Uterus (tissue), 4 donors: ENCODE measurements around the gene HEPN1. TPM values are rescaled to one million over a fixed set of nuclear protein-coding genes. Genes with fewer than 3 reads are reported as not detected.

Experiments
- DNase-seq, 2 donors: peaks; one replicate each; pipeline ENCODE4 v3.0.0-alpha.2; 2019 to 2020
- H3K27ac ChIP-seq, 2 donors: fragments of 200-600 bp; sonication (generic); 1 replicate in 1 of 2; 2 replicates in 1 of 2; pipeline ENCODE4 v1.5.1; 2016 to 2018
- H3K27me3 ChIP-seq, 2 donors: fragments of 200-600 bp; sonication (generic); one replicate each; pipeline ENCODE4 v1.5.1; 2018 to 2019; ENCODE audit warnings: control low read depth in 1 of 2
- H3K36me3 ChIP-seq, 2 donors: fragments of 200-600 bp; sonication (generic); one replicate each; pipeline ENCODE4 v1.5.1; 2019; ENCODE audit warnings: control low read depth in 1 of 2
- H3K4me1 ChIP-seq, 2 donors: fragments of 200-600 bp; sonication (generic); one replicate each; pipeline ENCODE4 v1.5.1; 2018 to 2019; ENCODE audit warnings: control low read depth in 1 of 2
- H3K4me3 ChIP-seq, 2 donors: fragments of 200-600 bp; sonication (generic); 1 replicate in 1 of 2; 2 replicates in 1 of 2; pipeline ENCODE4 v1.5.1; 2018 to 2019; ENCODE audit warnings: mild to moderate bottlenecking in 1 of 2
- H3K9me3 ChIP-seq, 2 donors: fragments of 200-600 bp; sonication (generic); one replicate each; pipeline ENCODE4 v1.5.1; 2019; ENCODE audit warnings: control low read depth in 1 of 2
- POLR2A ChIP-seq, 2 donors: fragments of 450-650 bp; IDR thresholded peaks; one replicate each; pipeline ENCODE4 v1.6.1; 2016; ENCODE audit warnings: antibody characterized with exemption in 2 of 2, mild to moderate bottlenecking in 1 of 2, moderate library complexity in 1 of 2
- intact Hi-C: fragments of 100-400 bp; cut with DNase I; formaldehyde crosslinking; loops from one replicate; pipeline ENCODE4 v1.15.1; 2023; ENCODE audit warnings: low total_unique reads
- total RNA-seq, 4 donors: library from RNA; depleted of rRNA in 3 of 4; stranded (reverse); fragments of >200 nt in 3 of 4; gene quantifications; one replicate each; pipeline versions ENCODE4 v1.1.0 to v1.2.4, GENCODE V29; 2014 to 2023
- TF ChIP-seq, protein P1 (sequence below), 4 experiments: fragments of 200-600 bp in 2 of 4; fragments of 450-650 bp in 2 of 4; sonication (generic) in 2 of 4; IDR thresholded peaks; one replicate each; pipeline ENCODE4 v1.5.1; 2016 to 2019; ENCODE audit warnings: antibody characterized with exemption in 4 of 4, mild to moderate bottlenecking in 2 of 4, moderate library complexity in 1 of 4
- donor health status: DM: yes; HTN: yes; CAD: no.

Gene HEPN1
- total RNA-seq = not detected

DNA sequence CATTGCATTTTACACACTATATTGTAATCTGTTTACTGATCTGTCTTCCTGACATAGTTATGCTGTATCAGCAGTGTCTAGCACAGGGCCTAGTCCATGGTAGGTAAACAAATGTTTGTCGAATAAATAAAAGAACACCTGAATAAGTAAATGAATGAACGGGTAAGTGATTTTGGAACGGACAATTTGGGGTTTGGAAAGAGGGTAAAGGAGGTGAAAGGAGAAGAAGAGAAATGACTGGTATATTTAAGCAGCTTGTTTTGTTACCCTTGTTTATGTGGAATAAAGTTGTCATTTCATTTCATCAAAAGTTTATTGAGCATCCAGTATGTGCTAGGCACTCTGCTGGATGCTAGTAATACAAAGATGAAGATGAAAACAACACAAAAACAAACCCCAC, at the start of gene HEPN1:
TSS of gene HEPN1 (plus strand) at position 301 of the 400 bp plus-strand sequence.
- Histone ChIP-seq H3K9me3 (no peaks in the 10 kb centered on the region), H3K27me3 (no peaks in the 10 kb centered on the region), H3K27ac (no peak within 1 kb of the TSS), H3K4me1 (peaks cover 0 to 7% of the 10 kb centered on the region in 2 donors), H3K36me3 (no peaks in the 10 kb centered on the region), H3K4me3 (no peak within 1 kb of the TSS)
- TF ChIP-seq, protein P1, sequence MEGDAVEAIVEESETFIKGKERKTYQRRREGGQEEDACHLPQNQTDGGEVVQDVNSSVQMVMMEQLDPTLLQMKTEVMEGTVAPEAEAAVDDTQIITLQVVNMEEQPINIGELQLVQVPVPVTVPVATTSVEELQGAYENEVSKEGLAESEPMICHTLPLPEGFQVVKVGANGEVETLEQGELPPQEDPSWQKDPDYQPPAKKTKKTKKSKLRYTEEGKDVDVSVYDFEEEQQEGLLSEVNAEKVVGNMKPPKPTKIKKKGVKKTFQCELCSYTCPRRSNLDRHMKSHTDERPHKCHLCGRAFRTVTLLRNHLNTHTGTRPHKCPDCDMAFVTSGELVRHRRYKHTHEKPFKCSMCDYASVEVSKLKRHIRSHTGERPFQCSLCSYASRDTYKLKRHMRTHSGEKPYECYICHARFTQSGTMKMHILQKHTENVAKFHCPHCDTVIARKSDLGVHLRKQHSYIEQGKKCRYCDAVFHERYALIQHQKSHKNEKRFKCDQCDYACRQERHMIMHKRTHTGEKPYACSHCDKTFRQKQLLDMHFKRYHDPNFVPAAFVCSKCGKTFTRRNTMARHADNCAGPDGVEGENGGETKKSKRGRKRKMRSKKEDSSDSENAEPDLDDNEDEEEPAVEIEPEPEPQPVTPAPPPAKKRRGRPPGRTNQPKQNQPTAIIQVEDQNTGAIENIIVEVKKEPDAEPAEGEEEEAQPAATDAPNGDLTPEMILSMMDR (IDR thresholded peaks at IDR 0.05) = no peak
- TF ChIP-seq POLR2A (IDR thresholded peaks at IDR 0.05) = no peak
- intact Hi-C loops = no loop called here
- no peak for DNase-seq

DNA sequence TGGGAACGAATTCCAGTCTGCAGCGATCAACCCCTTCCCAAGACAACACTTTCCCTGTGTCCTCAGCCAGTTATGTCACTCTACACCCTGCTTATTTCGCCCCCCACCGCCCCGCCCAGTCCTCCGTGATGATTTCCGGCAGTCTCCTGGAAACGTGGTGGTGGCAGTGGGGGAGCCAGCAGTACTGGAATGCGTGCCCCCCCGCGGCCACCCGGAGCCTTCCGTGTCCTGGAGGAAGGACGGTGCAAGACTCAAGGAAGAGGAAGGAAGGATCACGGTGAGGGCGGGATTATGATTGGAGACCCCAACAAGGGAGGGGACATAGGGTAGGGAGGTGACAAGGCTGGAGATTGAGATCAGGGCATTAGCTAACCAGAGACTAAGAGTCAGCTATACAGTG, 49.7 kb upstream of the HEPN1 start:
- no peaks in the 10 kb centered on the region for H3K9me3 ChIP-seq
- H3K4me3 ChIP-seq = no peak overlapping the region
- peaks cover 0 to 14% of the 10 kb centered on the region in 2 donors for H3K4me1 ChIP-seq
- H3K36me3 ChIP-seq = no peaks in the 10 kb centered on the region
- no peak for TF ChIP-seq POLR2A (IDR thresholded peaks at IDR 0.05)
- TF ChIP-seq, protein P1 (IDR thresholded peaks at IDR 0.05) = no peak
- intact Hi-C loops = no loop called here
- no peak overlapping the region for H3K27ac ChIP-seq
- DNase-seq = no peak
- peaks cover 26 to 55% of the 10 kb centered on the region in 2 donors for H3K27me3 ChIP-seq

DNA sequence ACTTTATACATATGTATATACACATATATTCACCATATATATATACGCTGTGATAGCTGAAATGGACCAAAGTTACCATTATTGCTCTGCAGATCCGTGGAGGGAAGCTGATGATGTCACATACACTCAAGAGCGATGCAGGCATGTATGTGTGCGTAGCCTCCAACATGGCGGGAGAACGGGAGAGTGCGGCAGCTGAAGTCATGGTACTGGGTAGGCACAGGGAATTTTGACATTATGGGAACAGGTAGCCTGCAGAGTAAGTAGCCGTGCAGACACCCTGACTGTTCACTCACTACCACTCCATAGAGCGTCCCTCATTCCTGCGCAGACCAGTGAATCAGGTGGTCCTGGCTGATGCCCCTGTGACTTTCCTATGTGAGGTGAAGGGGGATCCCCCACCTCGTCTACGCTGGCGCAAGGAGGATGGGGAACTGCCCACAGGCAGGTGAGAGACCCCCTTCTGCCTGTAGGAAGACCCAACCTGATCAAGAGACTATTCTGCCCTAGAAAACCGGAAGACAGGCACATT, 49.1 kb upstream of the HEPN1 start:
- intact Hi-C loops = no loop called here
- no peak for TF ChIP-seq POLR2A (IDR thresholded peaks at IDR 0.05)
- TF ChIP-seq, protein P1 (IDR thresholded peaks at IDR 0.05) = no peak
- no peak overlapping the region for H3K27ac ChIP-seq
- H3K4me3 ChIP-seq = no peak overlapping the region
- DNase-seq = no peak
- peaks cover 0 to 11% of the 10 kb centered on the region in 2 donors for H3K4me1 ChIP-seq
- H3K36me3 ChIP-seq = no peaks in the 10 kb centered on the region
- peaks cover 26 to 51% of the 10 kb centered on the region in 2 donors for H3K27me3 ChIP-seq
- H3K9me3 ChIP-seq = no peaks in the 10 kb centered on the region

DNA sequence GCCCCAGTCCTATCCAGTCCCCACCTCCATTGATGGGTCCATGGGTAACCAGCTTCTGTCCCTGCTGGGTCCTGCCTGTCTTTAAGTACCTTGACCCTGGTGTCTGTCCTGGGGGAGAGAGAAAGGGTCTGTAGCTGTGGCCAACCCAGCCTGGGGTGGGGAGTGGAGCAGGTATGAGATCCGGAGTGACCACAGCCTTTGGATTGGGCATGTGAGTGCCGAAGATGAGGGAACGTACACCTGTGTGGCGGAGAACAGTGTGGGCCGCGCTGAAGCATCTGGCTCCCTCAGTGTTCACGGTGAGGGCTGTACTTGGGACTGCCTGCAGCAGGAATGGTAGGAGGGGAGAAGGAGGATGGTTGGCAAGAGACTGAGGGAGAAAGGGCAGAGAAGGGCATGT, 48.6 kb upstream of the HEPN1 start:
- H3K9me3 ChIP-seq = no peaks in the 10 kb centered on the region
- H3K27me3 ChIP-seq = peaks cover 21 to 48% of the 10 kb centered on the region in 2 donors

DNA sequence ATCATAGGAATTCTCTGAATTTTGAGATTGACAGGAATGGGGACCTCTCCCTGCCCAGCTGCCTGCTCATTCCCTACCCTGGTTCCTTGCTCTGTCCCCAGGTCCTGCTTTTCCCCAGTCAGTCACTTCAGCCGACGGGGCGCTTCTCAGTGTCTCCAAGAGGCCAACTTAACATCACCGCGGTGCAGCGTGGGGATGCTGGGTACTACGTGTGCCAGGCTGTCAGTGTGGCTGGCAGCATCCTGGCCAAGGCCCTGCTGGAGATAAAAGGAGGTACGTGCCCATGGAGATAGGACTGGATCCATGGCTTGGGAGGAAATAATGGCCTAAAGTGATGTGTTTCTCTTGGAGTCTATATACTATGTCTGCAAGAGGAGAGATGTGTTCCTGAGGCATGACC, 46.8 kb upstream of the HEPN1 start:
- Histone ChIP-seq H3K27me3 (peaks cover 8 to 30% of the 10 kb centered on the region in 2 donors), H3K9me3 (no peaks in the 10 kb centered on the region), H3K27ac (no peak overlapping the region), H3K4me3 (no peak overlapping the region), H3K36me3 (no peaks in the 10 kb centered on the region), H3K4me1 (peaks cover 0 to 7% of the 10 kb centered on the region in 2 donors)
- TF ChIP-seq, protein P1 (IDR thresholded peaks at IDR 0.05) = no peak
- no peak for TF ChIP-seq POLR2A (IDR thresholded peaks at IDR 0.05)
- intact Hi-C loops = no loop called here
- no peak for DNase-seq

More for the DNA sequence above, 48.6 kb upstream of the HEPN1 start:
- no peak for DNase-seq
- peaks cover 0 to 7% of the 10 kb centered on the region in 2 donors for H3K4me1 ChIP-seq
- intact Hi-C loops = no loop called here
- TF ChIP-seq, protein P1 (IDR thresholded peaks at IDR 0.05) = no peak
- TF ChIP-seq POLR2A (IDR thresholded peaks at IDR 0.05) = no peak
- H3K4me3 ChIP-seq = no peak overlapping the region
- no peaks in the 10 kb centered on the region for H3K36me3 ChIP-seq
- no peak overlapping the region for H3K27ac ChIP-seq
